ENCODE measurements around the gene PALM. TPM values are rescaled to one million over a fixed set of nuclear protein-coding genes. Genes with fewer than 3 reads are reported as not detected.

Gene PALM
- polyA plus RNA-seq, 2 of the 4 experiments (the other 2 are of a cell fraction), result 3.0 to 15.7 TPM

DNA sequence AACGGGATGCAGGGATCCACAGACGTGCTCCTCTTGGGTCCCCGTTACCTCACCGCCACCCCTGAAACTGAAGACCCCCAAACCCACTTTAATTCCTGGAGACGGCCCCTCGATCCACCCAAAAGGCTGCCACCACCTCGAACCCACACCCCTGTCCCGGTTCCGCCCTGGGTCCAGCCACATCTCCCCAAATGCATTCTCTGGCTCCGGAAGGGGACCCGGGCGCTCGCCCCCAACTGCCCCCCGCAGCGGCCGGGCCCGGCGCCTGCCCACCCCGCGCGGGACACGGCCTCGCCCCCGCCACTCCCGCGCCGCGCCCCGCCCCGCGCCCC is 32.8 kb upstream of the PALM start:
- ATAC-seq (no peak), FAIRE-seq (no peak), DNase-seq (ENCODE audit: low read depth in 1 of 2, low spot score in 1 of 2) (no peak)
- CTCF ChIA-PET, result interaction anchor here (0.6 to 1.8 kb wide), 4 partner anchors 34 to 65 kb away, joined by 3 to 7 read pairs (median 4); no protein-coding TSS in a partner anchor
- POLR2A ChIA-PET, result interaction anchor here (0.7 to 2.8 kb wide), 4 partner anchors 13 to 104 kb away, joined by 3 to 26 read pairs (median 9); partner anchors contain the start of gene RNF126
- Histone ChIP-seq H3K27ac (peak overlapping the region; percentile 99), H3K4me2 (peak overlapping the region; percentile 77), H3K9me3 (no peaks in the 10 kb centered on the region), H3K4me1 (peaks cover 22% of the 10 kb centered on the region), H3K4me3 (peak overlapping the region; percentile 64)
- WGBS (ENCODE audit: missing lambda C conversion rate), result 2% methylated on average over 7 of the region's 31 CpGs
- TF ChIP-seq CBX8 (IDR thresholded peaks at IDR 0.05) (no peak), SREBF2 (IDR thresholded peaks at IDR 0.05) (no peak), CEBPB (IDR thresholded peaks at IDR 0.05) (no peak), EP300 (IDR thresholded peaks at IDR 0.05) (no peak), RAD21 (conservative IDR thresholded peaks at IDR 0.05 in 1 of 2, IDR thresholded peaks at IDR 0.05 in 1 of 2) (no peak), POLR2AphosphoS2 (conservative IDR thresholded peaks at IDR 0.05; ENCODE audit: low read length) (no peak), TP53 (CRISPR knock-in tag; IDR thresholded peaks at IDR 0.05) (no peak), HOXB5 (CRISPR knock-in tag; IDR thresholded peaks at IDR 0.05) (no peak), POLR2A (IDR thresholded peaks at IDR 0.05; ENCODE audit: low read length) (no peak), KDM5A (IDR thresholded peaks at IDR 0.05) (no peak), RFX5 (IDR thresholded peaks at IDR 0.05) (no peak)
- TF ChIP-seq, protein P1, sequence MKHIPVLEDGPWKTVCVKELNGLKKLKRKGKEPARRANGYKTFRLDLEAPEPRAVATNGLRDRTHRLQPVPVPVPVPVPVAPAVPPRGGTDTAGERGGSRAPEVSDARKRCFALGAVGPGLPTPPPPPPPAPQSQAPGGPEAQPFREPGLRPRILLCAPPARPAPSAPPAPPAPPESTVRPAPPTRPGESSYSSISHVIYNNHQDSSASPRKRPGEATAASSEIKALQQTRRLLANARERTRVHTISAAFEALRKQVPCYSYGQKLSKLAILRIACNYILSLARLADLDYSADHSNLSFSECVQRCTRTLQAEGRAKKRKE (CRISPR knock-in tag; IDR thresholded peaks at IDR 0.05; ENCODE audit: low read depth), result no peak
- TF ChIP-seq, protein P2, sequence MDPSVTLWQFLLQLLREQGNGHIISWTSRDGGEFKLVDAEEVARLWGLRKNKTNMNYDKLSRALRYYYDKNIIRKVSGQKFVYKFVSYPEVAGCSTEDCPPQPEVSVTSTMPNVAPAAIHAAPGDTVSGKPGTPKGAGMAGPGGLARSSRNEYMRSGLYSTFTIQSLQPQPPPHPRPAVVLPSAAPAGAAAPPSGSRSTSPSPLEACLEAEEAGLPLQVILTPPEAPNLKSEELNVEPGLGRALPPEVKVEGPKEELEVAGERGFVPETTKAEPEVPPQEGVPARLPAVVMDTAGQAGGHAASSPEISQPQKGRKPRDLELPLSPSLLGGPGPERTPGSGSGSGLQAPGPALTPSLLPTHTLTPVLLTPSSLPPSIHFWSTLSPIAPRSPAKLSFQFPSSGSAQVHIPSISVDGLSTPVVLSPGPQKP (IDR thresholded peaks at IDR 0.05; ENCODE audit: low read depth, low read length), result no peak

DNA sequence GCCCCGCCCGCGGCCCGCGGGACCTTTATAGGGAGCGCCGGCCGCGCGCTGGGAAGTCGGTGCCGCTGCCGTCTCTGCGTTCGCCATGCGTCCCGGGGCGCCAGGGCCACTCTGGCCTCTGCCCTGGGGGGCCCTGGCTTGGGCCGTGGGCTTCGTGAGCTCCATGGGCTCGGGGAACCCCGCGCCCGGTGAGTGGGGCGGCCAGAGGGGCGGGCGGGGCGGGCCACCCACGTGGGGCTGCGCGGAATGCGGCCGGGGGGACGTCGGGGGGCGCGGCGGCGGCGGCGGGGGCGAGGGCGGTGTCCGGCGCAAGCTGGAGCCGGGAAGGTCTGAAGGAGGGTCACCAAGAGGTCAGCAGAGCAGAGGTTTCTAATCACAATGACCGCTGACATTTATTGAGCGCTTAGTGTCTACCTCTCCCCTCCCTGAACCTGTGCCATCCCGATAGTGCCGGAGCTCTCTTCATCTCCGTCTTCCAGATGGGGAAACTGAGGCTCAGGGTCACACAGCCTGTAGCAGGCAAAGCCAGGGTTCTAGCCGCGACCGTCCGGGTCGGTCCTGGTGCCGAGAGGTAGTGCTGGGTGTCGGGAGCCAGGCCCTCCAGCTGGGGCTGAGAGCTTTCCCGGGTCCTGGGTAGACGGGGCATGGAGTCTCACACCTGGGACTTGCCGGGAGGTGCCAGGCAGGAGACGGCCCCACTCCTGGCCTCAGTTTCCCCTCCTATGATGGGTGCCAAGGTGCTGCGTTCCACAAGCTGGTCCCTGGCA is 32.2 kb upstream of the PALM start, which contains the start of gene FSTL3:
TSS of gene FSTL3 (plus strand) at position 54 of the 767 bp plus-strand sequence. CDS start at position 86, 32 bp downstream.
- H3K9me3 ChIP-seq, result no peaks in the 10 kb centered on the region
- 0% methylated on average over 6 of the region's 63 CpGs for WGBS (ENCODE audit: missing lambda C conversion rate)
- peaks cover 26% of the 10 kb centered on the region for H3K4me1 ChIP-seq
- DNase-seq (ENCODE audit: low read depth in 1 of 2, low spot score in 1 of 2) (peak; percentile 28 to 55), ATAC-seq (peak; percentile 2 to 9; a peak in 3 of 6 replicates), FAIRE-seq (no peak)
- H3K4me2 ChIP-seq, result peak within 1 kb of the TSS; percentile 77
- POLR2A ChIA-PET, result interaction anchor here (0.7 to 2.8 kb wide), 5 partner anchors 13 to 105 kb away, joined by 3 to 26 read pairs (median 8); partner anchors contain the start of gene RNF126
- H3K4me3 ChIP-seq, result peak within 1 kb of the TSS; percentile 64
- CTCF ChIA-PET, result interaction anchor here (0.6 to 1.8 kb wide), 7 partner anchors 33 to 92 kb away, joined by 3 to 7 read pairs (median 3); no protein-coding TSS in a partner anchor
- peak within 1 kb of the TSS; percentile 99 for H3K27ac ChIP-seq
- no peak for TF ChIP-seq JUNB (IDR thresholded peaks at IDR 0.05)
- peak; percentile 22 to 70; a peak in 3 of 5 replicates for TF ChIP-seq JUN (IDR thresholded peaks at IDR 0.05)
- no peak for TF ChIP-seq RAD21 (conservative IDR thresholded peaks at IDR 0.05 in 1 of 2, IDR thresholded peaks at IDR 0.05 in 1 of 2)
- TF ChIP-seq PHF8 (IDR thresholded peaks at IDR 0.05; ENCODE audit: borderline replicate concordance, low read depth), result peak; percentile 20; the same call in 1 of the 2 replicates
- TF ChIP-seq TFCP2L1 (CRISPR knock-in tag; IDR thresholded peaks at IDR 0.05), result peak; percentile 87
- TF ChIP-seq RARB (CRISPR knock-in tag; IDR thresholded peaks at IDR 0.05), result peak; percentile 74; the same call in 1 of the 2 replicates
- TF ChIP-seq FOSB (CRISPR knock-in tag; IDR thresholded peaks at IDR 0.05), result peak; percentile 58; the same call in 1 of the 2 replicates
- TF ChIP-seq CHD4 (IDR thresholded peaks at IDR 0.05; ENCODE audit: borderline replicate concordance), result no peak
- no peak for TF ChIP-seq ESRRA (IDR thresholded peaks at IDR 0.05; ENCODE audit: borderline replicate concordance, low read length)
- TF ChIP-seq POLR2A (IDR thresholded peaks at IDR 0.05; ENCODE audit: low read length), result peak; percentile 88
- TF ChIP-seq EHMT2 (IDR thresholded peaks at IDR 0.05; ENCODE audit: low read depth), result no peak
- no peak for TF ChIP-seq ZC3H11A (IDR thresholded peaks at IDR 0.05)
- TF ChIP-seq HOXB5 (CRISPR knock-in tag; IDR thresholded peaks at IDR 0.05), result peak; percentile 52; the same call in 1 of the 2 replicates
- no peak for TF ChIP-seq KDM1A (IDR thresholded peaks at IDR 0.05; ENCODE audit: low read depth)
- no peak for TF ChIP-seq SREBF2 (IDR thresholded peaks at IDR 0.05)
- TF ChIP-seq KDM5A (IDR thresholded peaks at IDR 0.05), result no peak
- no peak for TF ChIP-seq NFE2L2 (conservative IDR thresholded peaks at IDR 0.05; ENCODE audit: low read length)
- no peak for TF ChIP-seq EHF (CRISPR knock-in tag; IDR thresholded peaks at IDR 0.05)
- TF ChIP-seq, protein P2 (IDR thresholded peaks at IDR 0.05; ENCODE audit: low read depth, low read length), result no peak
- TF ChIP-seq HEYL (CRISPR knock-in tag; IDR thresholded peaks at IDR 0.05), result no peak
- no peak for TF ChIP-seq CHD2 (IDR thresholded peaks at IDR 0.05; ENCODE audit: low read length, partially characterized antibody)
- no peak for TF ChIP-seq RCOR1 (IDR thresholded peaks at IDR 0.05; ENCODE audit: low read depth, low read length)
- TF ChIP-seq NPAS2 (CRISPR knock-in tag; IDR thresholded peaks at IDR 0.05; ENCODE audit: borderline replicate concordance), result no peak
- 0 out of 2 replicates have a peak, but pooled peaks have one; percentile 66 for TF ChIP-seq HOXA7 (CRISPR knock-in tag; IDR thresholded peaks at IDR 0.05)
- TF ChIP-seq RNF2 (IDR thresholded peaks at IDR 0.05; ENCODE audit: borderline replicate concordance, low read depth), result no peak
- TF ChIP-seq, protein P1 (CRISPR knock-in tag; IDR thresholded peaks at IDR 0.05; ENCODE audit: low read depth), result no peak
- TF ChIP-seq CBX2 (IDR thresholded peaks at IDR 0.05; ENCODE audit: borderline replicate concordance, low read depth), result no peak
- no peak for TF ChIP-seq ZNF302 (CRISPR knock-in tag; IDR thresholded peaks at IDR 0.05)

Data from A549 (cell line).